ENCODE results near the gene KIF7. TPM values are rescaled to one million over a fixed set of nuclear protein-coding genes. Genes with fewer than 3 reads are reported as not detected.

Gene KIF7, protein sequence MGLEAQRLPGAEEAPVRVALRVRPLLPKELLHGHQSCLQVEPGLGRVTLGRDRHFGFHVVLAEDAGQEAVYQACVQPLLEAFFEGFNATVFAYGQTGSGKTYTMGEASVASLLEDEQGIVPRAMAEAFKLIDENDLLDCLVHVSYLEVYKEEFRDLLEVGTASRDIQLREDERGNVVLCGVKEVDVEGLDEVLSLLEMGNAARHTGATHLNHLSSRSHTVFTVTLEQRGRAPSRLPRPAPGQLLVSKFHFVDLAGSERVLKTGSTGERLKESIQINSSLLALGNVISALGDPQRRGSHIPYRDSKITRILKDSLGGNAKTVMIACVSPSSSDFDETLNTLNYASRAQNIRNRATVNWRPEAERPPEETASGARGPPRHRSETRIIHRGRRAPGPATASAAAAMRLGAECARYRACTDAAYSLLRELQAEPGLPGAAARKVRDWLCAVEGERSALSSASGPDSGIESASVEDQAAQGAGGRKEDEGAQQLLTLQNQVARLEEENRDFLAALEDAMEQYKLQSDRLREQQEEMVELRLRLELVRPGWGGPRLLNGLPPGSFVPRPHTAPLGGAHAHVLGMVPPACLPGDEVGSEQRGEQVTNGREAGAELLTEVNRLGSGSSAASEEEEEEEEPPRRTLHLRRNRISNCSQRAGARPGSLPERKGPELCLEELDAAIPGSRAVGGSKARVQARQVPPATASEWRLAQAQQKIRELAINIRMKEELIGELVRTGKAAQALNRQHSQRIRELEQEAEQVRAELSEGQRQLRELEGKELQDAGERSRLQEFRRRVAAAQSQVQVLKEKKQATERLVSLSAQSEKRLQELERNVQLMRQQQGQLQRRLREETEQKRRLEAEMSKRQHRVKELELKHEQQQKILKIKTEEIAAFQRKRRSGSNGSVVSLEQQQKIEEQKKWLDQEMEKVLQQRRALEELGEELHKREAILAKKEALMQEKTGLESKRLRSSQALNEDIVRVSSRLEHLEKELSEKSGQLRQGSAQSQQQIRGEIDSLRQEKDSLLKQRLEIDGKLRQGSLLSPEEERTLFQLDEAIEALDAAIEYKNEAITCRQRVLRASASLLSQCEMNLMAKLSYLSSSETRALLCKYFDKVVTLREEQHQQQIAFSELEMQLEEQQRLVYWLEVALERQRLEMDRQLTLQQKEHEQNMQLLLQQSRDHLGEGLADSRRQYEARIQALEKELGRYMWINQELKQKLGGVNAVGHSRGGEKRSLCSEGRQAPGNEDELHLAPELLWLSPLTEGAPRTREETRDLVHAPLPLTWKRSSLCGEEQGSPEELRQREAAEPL (N-terminal part only)
- total RNA-seq, result 10 to 100 TPM in 1 of 4 donors, 1 to 10 TPM in 3; 6.2 to 12.6 (median 7.7) TPM

DNA sequence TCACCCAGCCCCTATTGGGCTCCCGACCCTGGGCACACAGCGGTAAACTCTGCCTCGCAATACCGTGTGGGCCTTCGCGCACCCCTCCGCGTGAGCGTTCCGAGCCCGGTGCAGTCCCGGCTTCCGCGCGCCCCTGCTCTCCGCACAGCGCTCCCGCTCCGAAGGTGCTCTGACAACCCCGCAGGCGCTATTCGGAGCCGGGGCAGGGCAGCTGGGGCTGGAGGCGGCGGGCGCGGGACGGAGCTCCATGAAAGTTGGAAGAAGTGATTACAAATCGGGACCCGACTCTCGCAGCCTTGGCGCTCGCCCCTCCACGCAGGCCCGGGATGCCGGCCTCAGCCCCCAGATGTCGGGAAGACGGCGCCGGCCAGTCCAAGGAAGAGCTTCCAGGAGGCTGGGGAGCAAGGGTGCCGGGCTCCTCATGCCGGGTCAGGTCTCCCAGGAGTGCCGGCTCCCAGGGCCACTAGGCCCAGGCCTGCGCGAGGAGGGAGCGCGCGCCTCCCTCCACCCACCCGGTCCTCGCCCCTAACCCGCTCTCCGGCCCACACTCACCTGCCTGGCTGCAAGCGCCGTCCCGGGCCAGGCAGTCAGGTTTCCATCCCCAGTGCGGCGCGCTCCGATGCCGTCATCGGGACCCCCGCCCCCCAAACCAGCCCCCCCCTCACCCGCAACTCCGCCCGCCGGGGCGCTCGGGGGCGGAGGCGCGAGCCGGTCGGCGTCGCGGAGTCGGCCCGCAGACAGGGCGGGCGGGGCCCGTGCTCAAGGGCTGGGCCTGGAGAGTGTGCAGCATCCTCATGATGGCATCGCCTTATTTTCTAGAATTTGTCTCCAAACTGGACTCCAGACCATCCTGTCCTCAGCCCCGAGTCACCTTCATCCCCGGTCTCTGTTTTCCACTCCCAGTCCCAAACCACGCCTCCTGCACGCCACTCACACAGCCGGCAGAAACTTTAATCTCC lies at the start of gene KIF7:
KIF7 (minus strand) TSS at position 621 of the 959 bp plus-strand sequence. CDS start 2,537 bp downstream, outside the sequence.
- TF ChIP-seq, protein P1, sequence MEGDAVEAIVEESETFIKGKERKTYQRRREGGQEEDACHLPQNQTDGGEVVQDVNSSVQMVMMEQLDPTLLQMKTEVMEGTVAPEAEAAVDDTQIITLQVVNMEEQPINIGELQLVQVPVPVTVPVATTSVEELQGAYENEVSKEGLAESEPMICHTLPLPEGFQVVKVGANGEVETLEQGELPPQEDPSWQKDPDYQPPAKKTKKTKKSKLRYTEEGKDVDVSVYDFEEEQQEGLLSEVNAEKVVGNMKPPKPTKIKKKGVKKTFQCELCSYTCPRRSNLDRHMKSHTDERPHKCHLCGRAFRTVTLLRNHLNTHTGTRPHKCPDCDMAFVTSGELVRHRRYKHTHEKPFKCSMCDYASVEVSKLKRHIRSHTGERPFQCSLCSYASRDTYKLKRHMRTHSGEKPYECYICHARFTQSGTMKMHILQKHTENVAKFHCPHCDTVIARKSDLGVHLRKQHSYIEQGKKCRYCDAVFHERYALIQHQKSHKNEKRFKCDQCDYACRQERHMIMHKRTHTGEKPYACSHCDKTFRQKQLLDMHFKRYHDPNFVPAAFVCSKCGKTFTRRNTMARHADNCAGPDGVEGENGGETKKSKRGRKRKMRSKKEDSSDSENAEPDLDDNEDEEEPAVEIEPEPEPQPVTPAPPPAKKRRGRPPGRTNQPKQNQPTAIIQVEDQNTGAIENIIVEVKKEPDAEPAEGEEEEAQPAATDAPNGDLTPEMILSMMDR (IDR thresholded peaks at IDR 0.05), result no peak
- DNase-seq (ENCODE audit: low spot score), result no peak
- peak; percentile 87 for ATAC-seq (ENCODE audit: low FRiP score)

DNA sequence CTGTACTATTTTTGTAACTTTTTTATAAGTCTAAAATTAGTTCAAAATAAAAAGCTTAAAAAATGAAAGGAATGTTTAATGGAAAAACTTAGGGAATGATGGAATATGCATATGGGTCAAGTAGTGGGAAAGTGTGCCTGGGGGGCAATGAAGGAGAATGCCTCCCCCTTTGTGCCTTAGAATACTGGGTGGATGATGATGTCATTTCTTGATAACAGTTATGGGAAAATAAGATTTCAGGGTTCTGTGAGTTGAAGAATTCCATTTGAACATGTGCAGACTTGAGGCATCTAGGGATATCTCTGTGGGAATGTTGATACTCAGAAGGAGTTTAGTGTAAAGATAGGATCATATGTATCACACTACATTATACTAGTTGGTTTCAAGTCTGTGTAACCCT lies 49.1 kb upstream of the KIF7 start:
- ATAC-seq (ENCODE audit: low FRiP score) (no peak), DNase-seq (ENCODE audit: low spot score) (no peak)
- TF ChIP-seq, protein P1 (IDR thresholded peaks at IDR 0.05), result no peak

DNA sequence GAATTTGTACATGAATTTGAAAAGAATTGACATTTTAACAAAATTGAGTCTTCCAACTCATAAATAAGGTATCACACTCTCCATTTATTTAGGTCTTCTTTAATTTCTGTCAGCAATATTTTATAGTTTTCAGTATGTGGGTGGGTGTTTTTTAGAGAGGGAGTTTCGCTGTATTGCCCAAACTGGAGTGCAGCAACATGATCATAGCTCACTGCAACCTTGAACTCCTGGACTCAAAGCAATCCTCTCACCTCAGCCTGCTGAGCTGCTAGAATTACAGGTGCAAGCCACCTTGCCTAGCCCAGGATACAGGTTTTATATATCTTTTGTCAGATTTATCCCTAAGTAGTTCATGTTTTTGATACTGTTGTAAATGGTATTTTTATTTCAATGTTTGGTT lies 39.9 kb upstream of the KIF7 start:
- DNase-seq (ENCODE audit: low spot score) (no peak), ATAC-seq (ENCODE audit: low FRiP score) (no peak)
- TF ChIP-seq, protein P1 (IDR thresholded peaks at IDR 0.05), result no peak

DNA sequence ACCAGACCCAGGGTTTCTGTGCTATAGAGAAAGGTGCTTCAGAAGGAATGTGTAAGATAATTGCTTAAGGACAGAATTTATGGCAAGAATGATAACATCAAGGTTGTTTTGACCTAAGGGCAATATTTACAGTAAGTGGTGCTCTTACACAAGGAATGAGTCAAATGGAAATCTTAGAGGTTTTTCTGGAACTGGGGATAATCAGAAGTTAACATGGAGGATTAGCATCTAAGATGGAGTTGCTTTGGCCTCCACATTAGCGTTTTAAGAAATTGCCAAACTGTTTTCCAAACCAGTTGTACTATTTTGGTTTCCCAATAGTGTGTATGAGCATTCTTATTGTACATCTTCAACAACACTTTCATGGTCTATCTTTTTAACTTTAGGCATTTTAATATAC lies 38.4 kb upstream of the KIF7 start:
- no peak for DNase-seq (ENCODE audit: low spot score)
- no peak for ATAC-seq (ENCODE audit: low FRiP score)
- TF ChIP-seq, protein P1 (IDR thresholded peaks at IDR 0.05), result no peak

DNA sequence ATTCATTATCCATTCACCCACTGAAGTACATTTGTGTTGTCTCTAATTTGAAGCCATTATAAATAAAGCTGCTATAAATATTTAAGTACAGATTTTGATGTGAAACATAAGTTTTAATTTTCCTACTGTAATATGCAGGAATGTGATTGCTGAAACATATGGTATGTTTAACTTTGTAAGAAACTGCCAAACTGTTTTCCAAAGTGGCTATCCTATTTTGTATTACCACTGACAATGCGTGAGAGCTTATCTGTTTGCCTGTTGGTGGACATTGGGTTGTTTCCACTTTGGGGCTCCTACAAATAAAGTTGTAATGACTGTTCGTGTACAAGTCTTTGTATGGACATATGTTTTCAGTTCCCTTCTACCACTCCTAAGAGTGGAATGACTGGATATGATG lies 37.8 kb upstream of the KIF7 start:
- TF ChIP-seq, protein P1 (IDR thresholded peaks at IDR 0.05), result no peak
- ATAC-seq (ENCODE audit: low FRiP score) (no peak), DNase-seq (ENCODE audit: low spot score) (no peak)
